NT2/D1 (cell line): ENCODE results near the gene EFS.

Experiments used
- SUZ12 ChIP-seq: IDR thresholded peaks from 2 replicates; pipeline ENCODE4 v1.6.1; 2011; ENCODE audit not compliant: insufficient read length, insufficient read depth; ENCODE audit errors: extremely low read depth
- YY1 ChIP-seq: IDR thresholded peaks from 2 replicates; pipeline ENCODE4 v1.6.1; 2011; ENCODE audit not compliant: insufficient read length, insufficient read depth

DNA sequence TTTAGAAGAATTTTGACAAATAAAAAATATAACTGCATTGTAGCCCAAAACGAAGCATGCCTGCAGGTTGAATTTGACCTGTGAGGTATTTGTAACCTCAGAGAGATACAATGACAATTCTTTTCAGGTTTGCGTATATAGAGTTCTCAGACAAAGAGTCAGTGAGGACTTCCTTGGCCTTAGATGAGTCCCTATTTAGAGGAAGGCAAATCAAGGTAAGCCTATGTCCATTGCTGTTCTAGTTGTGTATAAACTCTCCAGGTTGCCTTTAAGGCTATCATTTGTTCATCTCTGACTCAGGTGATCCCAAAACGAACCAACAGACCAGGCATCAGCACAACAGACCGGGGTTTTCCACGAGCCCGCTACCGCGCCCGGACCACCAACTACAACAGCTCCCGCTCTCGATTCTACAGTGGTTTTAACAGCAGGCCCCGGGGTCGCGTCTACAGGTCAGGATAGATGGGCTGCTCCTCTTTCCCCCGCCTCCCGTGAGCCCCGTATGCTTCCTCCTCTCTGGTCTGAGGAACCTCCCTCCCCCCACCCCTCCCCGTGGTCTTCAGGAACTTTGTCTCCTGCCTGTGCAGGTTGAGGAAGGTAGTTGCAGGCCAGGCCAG is 41.0 kb downstream of the EFS start:
- TF ChIP-seq YY1 (no peak), SUZ12 (no peak)
